GM23338 (cell line): ENCODE results near the gene CACNG1. TPM values are rescaled to one million over a fixed set of nuclear protein-coding genes. Genes with fewer than 3 reads are reported as not detected.

Experiments used
- ATAC-seq: fragments of 200-7000 bp; cut with Tn5 transposase; 3 replicates; pipeline ENCODE4 v1.9.1; 2020
- DNase-seq: peaks from one replicate; pipeline ENCODE4 v3.0.0-alpha.2; 2015; ENCODE audit warnings: low spot score
- H2AFZ ChIP-seq: fragments of 200-600 bp; sonication (generic); 2 replicates; pipeline ENCODE4 v1.8.0; 2016; ENCODE audit warnings: antibody characterized with exemption, mild to moderate bottlenecking, moderate library complexity
- H3F3A ChIP-seq: fragments of 200-600 bp; sonication (generic); replicated peaks from 2 replicates; pipeline ENCODE4 v1.8.0; 2017; ENCODE audit warnings: antibody characterized with exemption, mixed run types, low read depth
- H3K27ac ChIP-seq: fragments of 200-600 bp; sonication (generic); 2 replicates; pipeline ENCODE4 v1.6.1; 2016; ENCODE audit warnings: low read depth
- H3K27me3 ChIP-seq: fragments of 200-600 bp; sonication (generic); 2 replicates; pipeline ENCODE4 v1.8.0; 2016; ENCODE audit warnings: mild to moderate bottlenecking, mixed run types, moderate library complexity; ENCODE audit not compliant: insufficient read depth
- H3K36me3 ChIP-seq: fragments of 200-600 bp; sonication (generic); 2 replicates; pipeline ENCODE4 v1.8.0; 2016; ENCODE audit warnings: mild to moderate bottlenecking; ENCODE audit not compliant: insufficient read depth
- H3K4me1 ChIP-seq: fragments of 200-600 bp; sonication (generic); 2 replicates; pipeline ENCODE4 v1.8.0; 2016; ENCODE audit warnings: mild to moderate bottlenecking, moderate library complexity; ENCODE audit not compliant: insufficient read depth
- H3K4me2 ChIP-seq: fragments of 200-600 bp; sonication (generic); 2 replicates; pipeline ENCODE4 v1.7.1; 2017; ENCODE audit warnings: mixed run types
- H3K4me3 ChIP-seq: fragments of 200-600 bp; sonication (generic); 2 replicates; pipeline ENCODE4 v1.6.1; 2016; ENCODE audit warnings: mixed run types
- H3K79me2 ChIP-seq: fragments of 200-600 bp; sonication (generic); replicated peaks from 2 replicates; pipeline ENCODE4 v1.8.0; 2017; ENCODE audit warnings: mild to moderate bottlenecking; ENCODE audit not compliant: insufficient read depth
- H3K9me2 ChIP-seq: fragments of 200-600 bp; sonication (generic); 2 replicates; pipeline ENCODE4 v1.8.0; 2017; ENCODE audit not compliant: insufficient read depth
- H4K20me1 ChIP-seq: fragments of 200-600 bp; sonication (generic); replicated peaks from 2 replicates; pipeline ENCODE4 v1.8.0; 2017; ENCODE audit warnings: mild to moderate bottlenecking; ENCODE audit not compliant: insufficient read depth
- H3K27ac Mint-ChIP-seq: 2 replicates; pipeline ENCODE4 v1.8.0; 2020; ENCODE audit warnings: inconsistent platforms, mild to moderate bottlenecking, moderate library complexity, mixed read lengths
- H3K27me3 Mint-ChIP-seq: 3 replicates; pipeline ENCODE4 v1.8.0; 2022; ENCODE audit warnings: low read depth, mild to moderate bottlenecking, moderate library complexity, mixed read lengths, inconsistent platforms; ENCODE audit not compliant: insufficient read depth, poor library complexity
- H3K36me3 Mint-ChIP-seq: 3 replicates; pipeline ENCODE4 v1.8.0; 2021; ENCODE audit warnings: low read depth, mild to moderate bottlenecking, inconsistent platforms, moderate library complexity, mixed read lengths
- H3K4me1 Mint-ChIP-seq: 3 replicates; pipeline ENCODE4 v1.8.0; 2020; ENCODE audit warnings: mild to moderate bottlenecking, inconsistent platforms, mixed read lengths
- H3K4me3 Mint-ChIP-seq: 3 replicates; pipeline ENCODE4 v1.8.0; 2021; ENCODE audit warnings: moderate library complexity, mild to moderate bottlenecking, inconsistent platforms, mixed read lengths
- H3K9me3 Mint-ChIP-seq: 3 replicates; pipeline ENCODE4 v1.8.0; 2020; ENCODE audit warnings: moderate library complexity, mild to moderate bottlenecking, inconsistent platforms, mixed read lengths
- CREB1 ChIP-seq: fragments of 250-450 bp; sonication (Bioruptor Pico); IDR thresholded peaks from 2 replicates; pipeline ENCODE4 v1.5.0; 2020; ENCODE audit warnings: low read depth, mild to moderate bottlenecking, moderate library complexity
- EZH2 ChIP-seq: fragments of 200-600 bp; sonication (generic); IDR thresholded peaks from one replicate; pipeline ENCODE4 v1.8.0; 2017; ENCODE audit warnings: antibody characterized with exemption, mild to moderate bottlenecking, low read depth; ENCODE audit not compliant: unreplicated experiment
- EZH2phosphoT487 ChIP-seq: fragments of 200-600 bp; sonication (generic); IDR thresholded peaks from one replicate; pipeline ENCODE4 v1.8.1; 2018; ENCODE audit warnings: antibody characterized with exemption; ENCODE audit not compliant: unreplicated experiment
- JUNB ChIP-seq: IDR thresholded peaks from one replicate; pipeline ENCODE4 v1.6.1; 2016; ENCODE audit warnings: antibody characterized with exemption; ENCODE audit not compliant: unreplicated experiment
- NANOG ChIP-seq: IDR thresholded peaks from 2 replicates; pipeline ENCODE4 v1.6.1; 2016; ENCODE audit warnings: antibody characterized with exemption, borderline replicate concordance
- POLR2AphosphoS5 ChIP-seq: IDR thresholded peaks from 2 replicates; pipeline ENCODE4 v1.6.1; 2016; ENCODE audit warnings: antibody characterized with exemption, low read depth
- STAT1 ChIP-seq: IDR thresholded peaks from one replicate; pipeline ENCODE4 v1.6.1; 2016; ENCODE audit warnings: antibody characterized with exemption; ENCODE audit not compliant: unreplicated experiment
- ZNF114 ChIP-seq: fragments of 250-450 bp; sonication (Bioruptor Pico); IDR thresholded peaks from 2 replicates; pipeline ENCODE4 v1.5.0; 2020; ENCODE audit warnings: mild to moderate bottlenecking, moderate library complexity
- ZNF331 ChIP-seq: fragments of 250-450 bp; sonication (Bioruptor Pico); IDR thresholded peaks from 2 replicates; pipeline ENCODE4 v1.5.0; 2020; ENCODE audit warnings: low read depth, mild to moderate bottlenecking, moderate library complexity
- long read RNA-seq: library from polyadenylated mRNA; unstranded; transcript quantifications from one replicate; pipeline ENCODE4 v2.0.0, GENCODE V29; 2020; ENCODE audit not compliant: unreplicated experiment
- polyA plus RNA-seq: library from polyadenylated mRNA; unstranded; fragments of >200 nt; fragmentation: Nextera tagmentation; extraction: Ambion mirVana; gene quantifications from 2 replicates; pipeline ENCODE4 v1.2.1, GENCODE V29; 2016
- total RNA-seq: library from RNA; depleted of rRNA; stranded (reverse); fragments of >200 nt; shearing (Covaris generic); gene quantifications from 2 replicates; pipeline ENCODE4 v1.2.3, GENCODE V29; 2014; rRNA removed
- TF ChIP-seq, protein P1 (sequence below): IDR thresholded peaks from 2 replicates; pipeline ENCODE4 v1.6.1; 2016; ENCODE audit warnings: antibody characterized with exemption
- TF ChIP-seq, protein P2 (sequence below), 2 experiments: fragments of 200-600 bp in 1 of 2; sonication (generic) in 1 of 2; conservative IDR thresholded peaks; 2 replicates each; pipeline versions ENCODE4 v1.5.1 to v1.6.1; 2016 to 2017; ENCODE audit warnings: antibody characterized with exemption in 2 of 2, low read depth in 2 of 2, mild to moderate bottlenecking in 2 of 2, moderate library complexity in 1 of 2
- TF ChIP-seq, protein P3 (sequence below): IDR thresholded peaks from one replicate; pipeline ENCODE4 v1.6.1; 2018; ENCODE audit warnings: antibody characterized with exemption; ENCODE audit not compliant: unreplicated experiment
- TF ChIP-seq, protein P4 (sequence below): fragments of 250-450 bp; sonication (Bioruptor Pico); IDR thresholded peaks from 2 replicates; pipeline ENCODE4 v1.5.0; 2020; ENCODE audit warnings: mild to moderate bottlenecking, moderate library complexity

CACNG1 gene, protein sequence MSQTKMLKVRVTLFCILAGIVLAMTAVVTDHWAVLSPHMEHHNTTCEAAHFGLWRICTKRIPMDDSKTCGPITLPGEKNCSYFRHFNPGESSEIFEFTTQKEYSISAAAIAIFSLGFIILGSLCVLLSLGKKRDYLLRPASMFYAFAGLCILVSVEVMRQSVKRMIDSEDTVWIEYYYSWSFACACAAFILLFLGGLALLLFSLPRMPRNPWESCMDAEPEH
- total RNA-seq (not detected in 2 replicates), polyA plus RNA-seq (not detected in 2 replicates)
- long read RNA-seq, result 0 reads

DNA sequence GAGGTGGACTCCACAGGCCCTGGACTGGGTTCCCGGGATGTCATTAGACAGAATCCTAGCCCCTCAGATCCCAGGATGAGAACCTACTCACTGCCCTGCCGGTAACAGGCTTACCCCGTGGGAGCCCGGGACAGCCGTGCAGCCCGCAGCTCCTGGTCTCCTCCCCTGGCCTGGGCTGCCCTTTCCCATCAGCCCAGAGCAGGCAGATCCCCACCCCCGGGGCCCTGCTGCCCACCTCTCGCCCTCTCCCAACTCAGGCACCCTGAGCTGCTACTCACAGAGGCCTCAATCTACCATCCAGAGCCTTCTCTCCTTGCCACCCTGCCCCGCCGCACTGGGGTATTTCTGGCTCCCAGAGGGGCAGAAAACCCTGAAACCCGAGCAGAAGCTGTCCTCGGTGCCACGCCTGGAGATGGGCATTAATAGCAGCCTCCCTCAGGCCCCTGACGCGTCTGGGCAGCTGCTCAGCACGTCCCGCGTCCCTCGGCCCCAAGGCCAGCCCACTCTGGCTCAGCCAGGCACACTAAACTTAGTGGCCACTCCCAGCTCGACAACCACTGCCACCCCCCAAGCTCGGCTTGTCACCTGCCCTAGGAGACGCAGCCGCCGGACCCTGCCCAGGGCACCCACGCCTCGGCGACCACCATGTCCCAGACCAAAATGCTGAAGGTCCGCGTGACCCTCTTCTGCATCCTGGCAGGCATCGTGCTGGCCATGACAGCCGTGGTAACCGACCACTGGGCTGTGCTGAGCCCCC is at the start of gene CACNG1:
CACNG1 (plus strand) TSS at position 539 of the 757 bp plus-strand sequence; CDS start at position 646, 107 bp downstream.
- no peaks in the 10 kb centered on the region for H3F3A ChIP-seq
- Mint-ChIP-seq H3K4me3 (no peak within 1 kb of the TSS), H3K9me3 (peaks cover 23% of the 10 kb centered on the region), H3K27me3 (peaks cover 7% of the 10 kb centered on the region), H3K27ac (no peak within 1 kb of the TSS), H3K36me3 (peaks cover 13% of the 10 kb centered on the region; the same call in 2 of the 3 replicates), H3K4me1 (no peaks in the 10 kb centered on the region; the same call in 2 of the 3 replicates)
- ATAC-seq (peak; percentile 22), DNase-seq (no peak)
- no peak within 1 kb of the TSS for H3K4me3 ChIP-seq
- no peaks in the 10 kb centered on the region for H3K79me2 ChIP-seq
- H3K27ac ChIP-seq, result no peak within 1 kb of the TSS
- no peak for TF ChIP-seq ZNF331 (CRISPR knock-in tag)
- TF ChIP-seq, protein P1, sequence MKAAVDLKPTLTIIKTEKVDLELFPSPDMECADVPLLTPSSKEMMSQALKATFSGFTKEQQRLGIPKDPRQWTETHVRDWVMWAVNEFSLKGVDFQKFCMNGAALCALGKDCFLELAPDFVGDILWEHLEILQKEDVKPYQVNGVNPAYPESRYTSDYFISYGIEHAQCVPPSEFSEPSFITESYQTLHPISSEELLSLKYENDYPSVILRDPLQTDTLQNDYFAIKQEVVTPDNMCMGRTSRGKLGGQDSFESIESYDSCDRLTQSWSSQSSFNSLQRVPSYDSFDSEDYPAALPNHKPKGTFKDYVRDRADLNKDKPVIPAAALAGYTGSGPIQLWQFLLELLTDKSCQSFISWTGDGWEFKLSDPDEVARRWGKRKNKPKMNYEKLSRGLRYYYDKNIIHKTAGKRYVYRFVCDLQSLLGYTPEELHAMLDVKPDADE, result no peak
- TF ChIP-seq CREB1, result no peak
- TF ChIP-seq, protein P2, sequence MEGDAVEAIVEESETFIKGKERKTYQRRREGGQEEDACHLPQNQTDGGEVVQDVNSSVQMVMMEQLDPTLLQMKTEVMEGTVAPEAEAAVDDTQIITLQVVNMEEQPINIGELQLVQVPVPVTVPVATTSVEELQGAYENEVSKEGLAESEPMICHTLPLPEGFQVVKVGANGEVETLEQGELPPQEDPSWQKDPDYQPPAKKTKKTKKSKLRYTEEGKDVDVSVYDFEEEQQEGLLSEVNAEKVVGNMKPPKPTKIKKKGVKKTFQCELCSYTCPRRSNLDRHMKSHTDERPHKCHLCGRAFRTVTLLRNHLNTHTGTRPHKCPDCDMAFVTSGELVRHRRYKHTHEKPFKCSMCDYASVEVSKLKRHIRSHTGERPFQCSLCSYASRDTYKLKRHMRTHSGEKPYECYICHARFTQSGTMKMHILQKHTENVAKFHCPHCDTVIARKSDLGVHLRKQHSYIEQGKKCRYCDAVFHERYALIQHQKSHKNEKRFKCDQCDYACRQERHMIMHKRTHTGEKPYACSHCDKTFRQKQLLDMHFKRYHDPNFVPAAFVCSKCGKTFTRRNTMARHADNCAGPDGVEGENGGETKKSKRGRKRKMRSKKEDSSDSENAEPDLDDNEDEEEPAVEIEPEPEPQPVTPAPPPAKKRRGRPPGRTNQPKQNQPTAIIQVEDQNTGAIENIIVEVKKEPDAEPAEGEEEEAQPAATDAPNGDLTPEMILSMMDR (conservative IDR thresholded peaks at IDR 0.05; ENCODE audit: low read depth in 2 of 2), result no peak
- no peak for TF ChIP-seq ZNF114 (CRISPR knock-in tag)
- TF ChIP-seq EZH2phosphoT487, result no peak
- TF ChIP-seq, protein P3, sequence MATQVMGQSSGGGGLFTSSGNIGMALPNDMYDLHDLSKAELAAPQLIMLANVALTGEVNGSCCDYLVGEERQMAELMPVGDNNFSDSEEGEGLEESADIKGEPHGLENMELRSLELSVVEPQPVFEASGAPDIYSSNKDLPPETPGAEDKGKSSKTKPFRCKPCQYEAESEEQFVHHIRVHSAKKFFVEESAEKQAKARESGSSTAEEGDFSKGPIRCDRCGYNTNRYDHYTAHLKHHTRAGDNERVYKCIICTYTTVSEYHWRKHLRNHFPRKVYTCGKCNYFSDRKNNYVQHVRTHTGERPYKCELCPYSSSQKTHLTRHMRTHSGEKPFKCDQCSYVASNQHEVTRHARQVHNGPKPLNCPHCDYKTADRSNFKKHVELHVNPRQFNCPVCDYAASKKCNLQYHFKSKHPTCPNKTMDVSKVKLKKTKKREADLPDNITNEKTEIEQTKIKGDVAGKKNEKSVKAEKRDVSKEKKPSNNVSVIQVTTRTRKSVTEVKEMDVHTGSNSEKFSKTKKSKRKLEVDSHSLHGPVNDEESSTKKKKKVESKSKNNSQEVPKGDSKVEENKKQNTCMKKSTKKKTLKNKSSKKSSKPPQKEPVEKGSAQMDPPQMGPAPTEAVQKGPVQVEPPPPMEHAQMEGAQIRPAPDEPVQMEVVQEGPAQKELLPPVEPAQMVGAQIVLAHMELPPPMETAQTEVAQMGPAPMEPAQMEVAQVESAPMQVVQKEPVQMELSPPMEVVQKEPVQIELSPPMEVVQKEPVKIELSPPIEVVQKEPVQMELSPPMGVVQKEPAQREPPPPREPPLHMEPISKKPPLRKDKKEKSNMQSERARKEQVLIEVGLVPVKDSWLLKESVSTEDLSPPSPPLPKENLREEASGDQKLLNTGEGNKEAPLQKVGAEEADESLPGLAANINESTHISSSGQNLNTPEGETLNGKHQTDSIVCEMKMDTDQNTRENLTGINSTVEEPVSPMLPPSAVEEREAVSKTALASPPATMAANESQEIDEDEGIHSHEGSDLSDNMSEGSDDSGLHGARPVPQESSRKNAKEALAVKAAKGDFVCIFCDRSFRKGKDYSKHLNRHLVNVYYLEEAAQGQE, result no peak
- TF ChIP-seq NANOG, result no peak
- no peak for TF ChIP-seq JUNB
- no peak for TF ChIP-seq STAT1
- no peak for TF ChIP-seq EZH2
- no peak for TF ChIP-seq POLR2AphosphoS5
- TF ChIP-seq, protein P4, sequence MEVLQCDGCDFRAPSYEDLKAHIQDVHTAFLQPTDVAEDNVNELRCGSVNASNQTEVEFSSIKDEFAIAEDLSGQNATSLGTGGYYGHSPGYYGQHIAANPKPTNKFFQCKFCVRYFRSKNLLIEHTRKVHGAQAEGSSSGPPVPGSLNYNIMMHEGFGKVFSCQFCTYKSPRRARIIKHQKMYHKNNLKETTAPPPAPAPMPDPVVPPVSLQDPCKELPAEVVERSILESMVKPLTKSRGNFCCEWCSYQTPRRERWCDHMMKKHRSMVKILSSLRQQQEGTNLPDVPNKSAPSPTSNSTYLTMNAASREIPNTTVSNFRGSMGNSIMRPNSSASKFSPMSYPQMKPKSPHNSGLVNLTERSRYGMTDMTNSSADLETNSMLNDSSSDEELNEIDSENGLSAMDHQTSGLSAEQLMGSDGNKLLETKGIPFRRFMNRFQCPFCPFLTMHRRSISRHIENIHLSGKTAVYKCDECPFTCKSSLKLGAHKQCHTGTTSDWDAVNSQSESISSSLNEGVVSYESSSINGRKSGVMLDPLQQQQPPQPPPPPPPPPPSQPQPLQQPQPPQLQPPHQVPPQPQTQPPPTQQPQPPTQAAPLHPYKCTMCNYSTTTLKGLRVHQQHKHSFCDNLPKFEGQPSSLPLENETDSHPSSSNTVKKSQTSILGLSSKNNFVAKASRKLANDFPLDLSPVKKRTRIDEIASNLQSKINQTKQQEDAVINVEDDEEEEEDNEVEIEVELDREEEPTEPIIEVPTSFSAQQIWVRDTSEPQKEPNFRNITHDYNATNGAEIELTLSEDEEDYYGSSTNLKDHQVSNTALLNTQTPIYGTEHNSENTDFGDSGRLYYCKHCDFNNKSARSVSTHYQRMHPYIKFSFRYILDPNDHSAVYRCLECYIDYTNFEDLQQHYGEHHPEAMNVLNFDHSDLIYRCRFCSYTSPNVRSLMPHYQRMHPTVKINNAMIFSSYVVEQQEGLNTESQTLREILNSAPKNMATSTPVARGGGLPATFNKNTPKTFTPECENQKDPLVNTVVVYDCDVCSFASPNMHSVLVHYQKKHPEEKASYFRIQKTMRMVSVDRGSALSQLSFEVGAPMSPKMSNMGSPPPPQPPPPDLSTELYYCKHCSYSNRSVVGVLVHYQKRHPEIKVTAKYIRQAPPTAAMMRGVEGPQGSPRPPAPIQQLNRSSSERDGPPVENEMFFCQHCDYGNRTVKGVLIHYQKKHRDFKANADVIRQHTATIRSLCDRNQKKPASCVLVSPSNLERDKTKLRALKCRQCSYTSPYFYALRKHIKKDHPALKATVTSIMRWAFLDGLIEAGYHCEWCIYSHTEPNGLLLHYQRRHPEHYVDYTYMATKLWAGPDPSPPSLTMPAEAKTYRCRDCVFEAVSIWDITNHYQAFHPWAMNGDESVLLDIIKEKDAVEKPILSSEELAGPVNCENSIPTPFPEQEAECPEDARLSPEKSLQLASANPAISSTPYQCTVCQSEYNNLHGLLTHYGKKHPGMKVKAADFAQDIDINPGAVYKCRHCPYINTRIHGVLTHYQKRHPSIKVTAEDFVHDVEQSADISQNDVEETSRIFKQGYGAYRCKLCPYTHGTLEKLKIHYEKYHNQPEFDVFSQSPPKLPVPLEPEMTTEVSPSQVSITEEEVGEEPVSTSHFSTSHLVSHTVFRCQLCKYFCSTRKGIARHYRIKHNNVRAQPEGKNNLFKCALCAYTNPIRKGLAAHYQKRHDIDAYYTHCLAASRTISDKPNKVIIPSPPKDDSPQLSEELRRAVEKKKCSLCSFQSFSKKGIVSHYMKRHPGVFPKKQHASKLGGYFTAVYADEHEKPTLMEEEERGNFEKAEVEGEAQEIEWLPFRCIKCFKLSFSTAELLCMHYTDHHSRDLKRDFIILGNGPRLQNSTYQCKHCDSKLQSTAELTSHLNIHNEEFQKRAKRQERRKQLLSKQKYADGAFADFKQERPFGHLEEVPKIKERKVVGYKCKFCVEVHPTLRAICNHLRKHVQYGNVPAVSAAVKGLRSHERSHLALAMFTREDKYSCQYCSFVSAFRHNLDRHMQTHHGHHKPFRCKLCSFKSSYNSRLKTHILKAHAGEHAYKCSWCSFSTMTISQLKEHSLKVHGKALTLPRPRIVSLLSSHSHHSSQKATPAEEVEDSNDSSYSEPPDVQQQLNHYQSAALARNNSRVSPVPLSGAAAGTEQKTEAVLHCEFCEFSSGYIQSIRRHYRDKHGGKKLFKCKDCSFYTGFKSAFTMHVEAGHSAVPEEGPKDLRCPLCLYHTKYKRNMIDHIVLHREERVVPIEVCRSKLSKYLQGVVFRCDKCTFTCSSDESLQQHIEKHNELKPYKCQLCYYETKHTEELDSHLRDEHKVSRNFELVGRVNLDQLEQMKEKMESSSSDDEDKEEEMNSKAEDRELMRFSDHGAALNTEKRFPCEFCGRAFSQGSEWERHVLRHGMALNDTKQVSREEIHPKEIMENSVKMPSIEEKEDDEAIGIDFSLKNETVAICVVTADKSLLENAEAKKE (CRISPR knock-in tag), result no peak
- 0 out of 2 replicates have a peak, but pooled peaks cover 4% of the 10 kb centered on the region for H3K36me3 ChIP-seq
- no peaks in the 10 kb centered on the region for H3K27me3 ChIP-seq
- no peaks in the 10 kb centered on the region for H4K20me1 ChIP-seq
- H2AFZ ChIP-seq, result no peak within 1 kb of the TSS
- H3K4me2 ChIP-seq, result no peak within 1 kb of the TSS
- H3K4me1 ChIP-seq, result no peaks in the 10 kb centered on the region
- no peaks in the 10 kb centered on the region for H3K9me2 ChIP-seq
